Gastrocnemius medialis (tissue), 4 donors: Measurements from ENCODE around the gene ITGB5.

ENCODE experiments used
- CTCF ChIP-seq, 5 experiments: fragments of 450-650 bp in 3 of 5; fragments of 200-600 bp in 2 of 5; sonication (generic) in 2 of 5; IDR thresholded peaks in 4 of 5; conservative IDR thresholded peaks in 1 of 5; 1 replicate in 4 of 5; 2 replicates in 1 of 5; pipeline ENCODE4 v1.5.1; 2016 to 2019; ENCODE audit warnings: antibody characterized with exemption in 5 of 5, mild to moderate bottlenecking in 3 of 5, moderate library complexity in 3 of 5
- POLR2A ChIP-seq, 2 donors: fragments of 450-650 bp; IDR thresholded peaks; one replicate each; pipeline ENCODE4 v1.6.1; 2017; ENCODE audit warnings: antibody characterized with exemption in 2 of 2, mild to moderate bottlenecking in 2 of 2, moderate library complexity in 2 of 2

- no peak for TF ChIP-seq CTCF (IDR thresholded peaks at IDR 0.05 in 4 of 5, conservative IDR thresholded peaks at IDR 0.05 in 1 of 5)
- no peak for TF ChIP-seq POLR2A (IDR thresholded peaks at IDR 0.05)
These were observed 13.9 kb downstream of the ITGB5 start for GRCh38 chr3:124873226-124873625.
